GM12891 (cell line): ENCODE data around the gene PTPN4.

ENCODE experiments used
- PAX5 ChIP-seq: IDR thresholded peaks from 2 replicates; pipeline ENCODE4 v1.6.1; 2011; ENCODE audit warnings: low read length, moderate library complexity, mild to moderate bottlenecking; ENCODE audit not compliant: insufficient read depth, severe bottlenecking
- POLR2A ChIP-seq: IDR thresholded peaks from 2 replicates; pipeline ENCODE4 v1.6.1; 2011; ENCODE audit warnings: low read depth, low read length, control low read depth
- POLR2AphosphoS5 ChIP-seq: IDR thresholded peaks from 2 replicates; pipeline ENCODE4 v1.6.1; 2011; ENCODE audit warnings: low read depth, low read length, control low read depth
- POU2F2 ChIP-seq: IDR thresholded peaks from 2 replicates; pipeline ENCODE4 v1.6.1; 2011; ENCODE audit warnings: low read depth, mild to moderate bottlenecking, control low read depth, low read length, moderate library complexity
- SPI1 ChIP-seq: IDR thresholded peaks from 2 replicates; pipeline ENCODE4 v1.6.1; 2011; ENCODE audit warnings: low read depth, low read length, control low read depth
- TAF1 ChIP-seq: IDR thresholded peaks from 2 replicates; pipeline ENCODE4 v1.6.1; 2011; ENCODE audit warnings: low read depth, low read length, control low read depth

DNA sequence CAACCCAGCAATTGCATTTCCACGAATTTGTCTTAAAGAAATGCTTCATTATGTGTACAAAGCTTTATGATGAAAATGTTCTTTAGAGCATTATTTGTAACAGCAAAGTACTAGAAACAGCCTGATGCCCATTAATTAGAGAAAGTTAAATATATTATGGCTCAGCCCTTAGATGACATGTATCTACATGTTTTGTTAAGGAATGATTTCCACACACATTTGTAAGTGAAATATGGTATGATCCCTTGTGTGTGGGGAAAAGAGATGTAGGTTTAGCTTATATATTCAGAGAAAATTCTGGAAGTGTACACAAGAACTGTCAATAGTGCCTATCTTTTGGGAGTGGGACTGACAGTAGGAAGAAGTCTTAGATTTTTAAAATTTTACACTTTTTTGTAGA, 3.8 kb upstream of the PTPN4 start:
- no peak for TF ChIP-seq SPI1
- TF ChIP-seq POLR2A: no peak
- TF ChIP-seq POLR2AphosphoS5: no peak
- TF ChIP-seq PAX5: no peak
- no peak for TF ChIP-seq TAF1
- no peak for TF ChIP-seq POU2F2
